ENCODE measurements around the gene PCYT1A. TPM values are rescaled to one million over a fixed set of nuclear protein-coding genes. Genes with fewer than 3 reads are reported as not detected.

Gene PCYT1A
- total and polyA plus RNA-seq, 2 experiments from 2014 or later = 38.3 to 96.3 TPM

GRCh38 chr3:196284396-196284795, 3.1 kb downstream of the PCYT1A start:
- Histone ChIP-seq H2AFZ (no peak overlapping the region), H3K9ac (peak overlapping the region; percentile 2; the same call in 1 of the 2 replicates), H3K9me3 (ENCODE audit: low read depth) (no peaks in the 10 kb centered on the region), H3K4me3 (0 out of 2 replicates have a peak overlapping the region, but pooled peaks have one; percentile 21), H4K20me1 (ENCODE audit: insufficient read depth) (no peaks in the 10 kb centered on the region; the same call in 1 of the 2 replicates), H3K4me2 (ENCODE audit: unreplicated experiment) (peak overlapping the region; percentile 37), H3K36me3 (ENCODE audit: low read depth) (no peaks in the 10 kb centered on the region; the same call in 1 of the 2 replicates), H3K4me1 (ENCODE audit: insufficient read depth) (peaks cover 32% of the 10 kb centered on the region), H3K27me3 (replicated peaks; ENCODE audit: insufficient read depth) (no peaks in the 10 kb centered on the region), H3K9me2 (ENCODE audit: insufficient read depth) (no peaks in the 10 kb centered on the region), H3K79me2 (ENCODE audit: insufficient read depth) (peaks cover 77% of the 10 kb centered on the region), H3K27ac (peak overlapping the region; percentile 12; the same call in 1 of the 2 replicates), H3F3A (ENCODE audit: insufficient read depth) (peaks cover 25% of the 10 kb centered on the region)
- DNase-seq = peak; percentile 70
- in situ Hi-C loops (cut with MboI) = no loop called here
- WGBS, 2 experiments (ENCODE audit: low coverage in 1 of 2, low lambda C conversion rate in 2 of 2, missing lambda C conversion rate in 2 of 2) = 36 to 57% methylated on average over 3 of the region's 3 CpGs
- TF ChIP-seq EZH2 (IDR thresholded peaks at IDR 0.05; ENCODE audit: insufficient read depth, poor library complexity, severe bottlenecking) = no peak
- no peak for TF ChIP-seq EZH2phosphoT487 (IDR thresholded peaks at IDR 0.05; ENCODE audit: insufficient read depth, low read depth)

DNA sequence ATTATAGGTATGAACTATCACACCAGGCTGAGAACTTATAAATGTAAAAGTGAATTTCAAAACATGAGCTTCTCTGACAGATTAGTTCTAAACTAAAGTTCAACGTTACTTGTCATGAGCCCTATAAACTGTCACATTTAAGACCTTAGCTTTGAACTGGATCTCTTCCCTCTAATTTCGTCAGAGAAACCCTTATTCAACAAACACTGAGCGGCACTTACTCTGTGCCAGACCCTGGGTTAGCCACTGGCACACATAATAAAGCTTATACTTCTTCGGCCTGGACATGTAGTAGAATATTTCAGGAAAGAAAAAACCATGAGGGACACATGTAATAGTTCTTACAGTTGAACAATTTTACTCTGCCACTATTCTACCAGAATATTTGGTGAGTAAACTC, 5.6 kb downstream of the PCYT1A start:
- Histone ChIP-seq H3K27ac (no peak overlapping the region), H3K9ac (no peak overlapping the region), H3K4me2 (ENCODE audit: unreplicated experiment) (no peak overlapping the region), H4K20me1 (ENCODE audit: insufficient read depth) (no peaks in the 10 kb centered on the region; the same call in 1 of the 2 replicates), H2AFZ (no peak overlapping the region), H3K4me3 (no peak overlapping the region), H3K36me3 (ENCODE audit: low read depth) (no peaks in the 10 kb centered on the region; the same call in 1 of the 2 replicates), H3K27me3 (replicated peaks; ENCODE audit: insufficient read depth) (no peaks in the 10 kb centered on the region), H3K9me2 (ENCODE audit: insufficient read depth) (no peaks in the 10 kb centered on the region), H3K79me2 (ENCODE audit: insufficient read depth) (peaks cover 96% of the 10 kb centered on the region), H3F3A (ENCODE audit: insufficient read depth) (peaks cover 24% of the 10 kb centered on the region), H3K9me3 (ENCODE audit: low read depth) (no peaks in the 10 kb centered on the region), H3K4me1 (ENCODE audit: insufficient read depth) (peaks cover 44% of the 10 kb centered on the region)
- TF ChIP-seq EZH2 (IDR thresholded peaks at IDR 0.05; ENCODE audit: insufficient read depth, poor library complexity, severe bottlenecking) (no peak), EZH2phosphoT487 (IDR thresholded peaks at IDR 0.05; ENCODE audit: insufficient read depth, low read depth) (no peak)
- in situ Hi-C loops (cut with MboI) = no loop called here
- no peak for DNase-seq
- 53 to 68% methylated on average over 4 of the region's 4 CpGs for WGBS, 2 experiments (ENCODE audit: low coverage in 1 of 2, low lambda C conversion rate in 2 of 2, missing lambda C conversion rate in 2 of 2)

- Histone ChIP-seq H3K9me2 (ENCODE audit: insufficient read depth) (no peaks in the 10 kb centered on the region), H3K9me3 (ENCODE audit: low read depth) (no peaks in the 10 kb centered on the region), H3K4me2 (ENCODE audit: unreplicated experiment) (no peak overlapping the region), H3K36me3 (ENCODE audit: low read depth) (no peaks in the 10 kb centered on the region; the same call in 1 of the 2 replicates), H3K27ac (no peak overlapping the region), H3F3A (ENCODE audit: insufficient read depth) (peaks cover 20% of the 10 kb centered on the region), H4K20me1 (ENCODE audit: insufficient read depth) (no peaks in the 10 kb centered on the region; the same call in 1 of the 2 replicates), H3K79me2 (ENCODE audit: insufficient read depth) (peaks cover 96% of the 10 kb centered on the region), H3K4me1 (ENCODE audit: insufficient read depth) (peaks cover 37% of the 10 kb centered on the region), H3K27me3 (replicated peaks; ENCODE audit: insufficient read depth) (no peaks in the 10 kb centered on the region), H3K4me3 (no peak overlapping the region), H2AFZ (no peak overlapping the region), H3K9ac (no peak overlapping the region)
- DNase-seq = no peak
- in situ Hi-C loops (cut with MboI) = no loop called here
- 88 to 89% methylated on average over 7 of the region's 7 CpGs for WGBS, 2 experiments (ENCODE audit: low coverage in 1 of 2, low lambda C conversion rate in 2 of 2, missing lambda C conversion rate in 2 of 2)
- no peak for TF ChIP-seq EZH2 (IDR thresholded peaks at IDR 0.05; ENCODE audit: insufficient read depth, poor library complexity, severe bottlenecking)
- no peak for TF ChIP-seq EZH2phosphoT487 (IDR thresholded peaks at IDR 0.05; ENCODE audit: insufficient read depth, low read depth)
Measured at GRCh38 chr3:196280689-196281440, 6.7 kb downstream of the PCYT1A start.

DNA sequence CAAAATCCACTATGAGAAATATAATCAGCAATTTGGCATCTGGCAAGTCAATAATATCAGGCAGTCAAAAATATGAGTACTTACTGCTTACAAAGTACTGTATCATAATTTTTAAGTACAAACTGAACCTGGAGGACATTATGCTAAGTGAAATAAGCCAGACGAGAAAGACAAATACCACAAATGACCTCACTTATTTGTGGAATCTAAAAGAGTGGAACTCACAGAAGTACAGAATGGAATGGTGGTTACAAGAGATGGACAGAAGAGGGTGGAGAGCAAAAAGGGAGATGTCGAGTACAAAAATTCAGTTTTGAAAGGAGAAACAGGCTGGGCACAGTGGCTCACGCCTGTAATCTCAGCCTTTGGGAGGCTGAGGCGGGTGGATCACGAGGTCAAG, 12.4 kb downstream of the PCYT1A start:
- Histone ChIP-seq H3K9ac (no peak overlapping the region), H3K27ac (no peak overlapping the region), H3K27me3 (replicated peaks; ENCODE audit: insufficient read depth) (no peaks in the 10 kb centered on the region), H4K20me1 (ENCODE audit: insufficient read depth) (no peaks in the 10 kb centered on the region), H3K79me2 (ENCODE audit: insufficient read depth) (peaks cover 91% of the 10 kb centered on the region), H3K4me2 (ENCODE audit: unreplicated experiment) (no peak overlapping the region), H3K36me3 (ENCODE audit: low read depth) (peaks cover 3% of the 10 kb centered on the region; the same call in 1 of the 2 replicates), H3F3A (ENCODE audit: insufficient read depth) (peaks cover 23% of the 10 kb centered on the region), H3K4me3 (no peak overlapping the region), H3K4me1 (ENCODE audit: insufficient read depth) (peaks cover 24% of the 10 kb centered on the region), H3K9me3 (ENCODE audit: low read depth) (no peaks in the 10 kb centered on the region), H3K9me2 (ENCODE audit: insufficient read depth) (no peaks in the 10 kb centered on the region), H2AFZ (no peak overlapping the region)
- no peak for TF ChIP-seq EZH2 (IDR thresholded peaks at IDR 0.05; ENCODE audit: insufficient read depth, poor library complexity, severe bottlenecking)
- no peak for TF ChIP-seq EZH2phosphoT487 (IDR thresholded peaks at IDR 0.05; ENCODE audit: insufficient read depth, low read depth)
- in situ Hi-C loops (cut with MboI) = no loop called here
- DNase-seq = no peak
- WGBS, 2 experiments (ENCODE audit: low coverage in 1 of 2, low lambda C conversion rate in 2 of 2, missing lambda C conversion rate in 2 of 2) = 96 to 97% methylated on average over 5 of the region's 5 CpGs

Measured in GM23248 (cell line).